NB4 (cell line): ENCODE measurements around the gene FXR2.

Source experiments
- POLR2A ChIP-seq: IDR thresholded peaks from 2 replicates; pipeline ENCODE4 v1.6.1; 2011; ENCODE audit warnings: mild to moderate bottlenecking; ENCODE audit not compliant: insufficient read length; ENCODE audit errors: extremely low read depth
- TF ChIP-seq, protein P1 (sequence below): IDR thresholded peaks from one replicate; pipeline ENCODE4 v1.5.1; 2012; ENCODE audit warnings: low read depth, low read length
- TF ChIP-seq, protein P2 (sequence below): IDR thresholded peaks from 2 replicates; pipeline ENCODE4 v1.6.1; 2011; ENCODE audit warnings: low read depth, low read length

DNA sequence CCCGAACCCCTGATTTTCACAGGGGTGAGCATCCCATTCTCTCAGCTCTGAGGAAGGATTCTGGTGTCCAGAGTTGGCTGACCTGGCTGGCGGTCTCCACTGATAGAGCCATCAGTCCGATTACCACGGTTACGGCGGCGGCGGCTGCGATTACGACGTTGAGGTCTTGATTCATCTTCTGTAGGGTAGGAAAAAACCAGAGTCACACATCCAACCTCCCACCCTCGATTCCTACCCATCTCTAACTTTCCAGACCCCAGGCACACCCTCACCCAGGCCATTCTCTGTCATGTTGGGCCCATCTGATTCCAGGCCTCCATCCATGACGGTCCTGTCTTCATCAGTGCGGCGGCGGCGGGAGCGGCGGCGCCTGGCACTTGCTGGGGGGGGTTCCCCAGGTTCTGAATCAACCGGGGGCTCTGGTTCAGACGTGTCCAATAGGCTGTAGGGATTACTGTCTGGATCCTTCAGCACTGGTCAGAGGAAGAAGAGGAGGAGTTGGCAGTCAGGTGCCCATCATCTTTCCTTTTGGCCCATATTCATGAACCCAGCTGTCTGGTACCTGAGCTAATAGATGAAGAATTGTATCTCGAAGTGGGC lies 22.2 kb downstream of the FXR2 start:
- no peak for TF ChIP-seq POLR2A
- TF ChIP-seq, protein P1, sequence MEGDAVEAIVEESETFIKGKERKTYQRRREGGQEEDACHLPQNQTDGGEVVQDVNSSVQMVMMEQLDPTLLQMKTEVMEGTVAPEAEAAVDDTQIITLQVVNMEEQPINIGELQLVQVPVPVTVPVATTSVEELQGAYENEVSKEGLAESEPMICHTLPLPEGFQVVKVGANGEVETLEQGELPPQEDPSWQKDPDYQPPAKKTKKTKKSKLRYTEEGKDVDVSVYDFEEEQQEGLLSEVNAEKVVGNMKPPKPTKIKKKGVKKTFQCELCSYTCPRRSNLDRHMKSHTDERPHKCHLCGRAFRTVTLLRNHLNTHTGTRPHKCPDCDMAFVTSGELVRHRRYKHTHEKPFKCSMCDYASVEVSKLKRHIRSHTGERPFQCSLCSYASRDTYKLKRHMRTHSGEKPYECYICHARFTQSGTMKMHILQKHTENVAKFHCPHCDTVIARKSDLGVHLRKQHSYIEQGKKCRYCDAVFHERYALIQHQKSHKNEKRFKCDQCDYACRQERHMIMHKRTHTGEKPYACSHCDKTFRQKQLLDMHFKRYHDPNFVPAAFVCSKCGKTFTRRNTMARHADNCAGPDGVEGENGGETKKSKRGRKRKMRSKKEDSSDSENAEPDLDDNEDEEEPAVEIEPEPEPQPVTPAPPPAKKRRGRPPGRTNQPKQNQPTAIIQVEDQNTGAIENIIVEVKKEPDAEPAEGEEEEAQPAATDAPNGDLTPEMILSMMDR = no peak
- TF ChIP-seq, protein P2, sequence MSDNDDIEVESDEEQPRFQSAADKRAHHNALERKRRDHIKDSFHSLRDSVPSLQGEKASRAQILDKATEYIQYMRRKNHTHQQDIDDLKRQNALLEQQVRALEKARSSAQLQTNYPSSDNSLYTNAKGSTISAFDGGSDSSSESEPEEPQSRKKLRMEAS = no peak
